GM12878 (cell line): Measurements from ENCODE around the gene WBP1L. TPM values are rescaled to one million over a fixed set of nuclear protein-coding genes. Genes with fewer than 3 reads are reported as not detected.

ENCODE experiments used
- ATAC-seq: fragments of 200-7000 bp; cut with Tn5 transposase; 3 replicates; pipeline ENCODE4 v1.9.1; 2020; ENCODE audit warnings: mild to moderate bottlenecking, moderate library complexity
- BruUV-seq: library from RNA; stranded (reverse); fragments of 400-500 nt; replicated peaks from 2 replicates; lab custom pipeline; 2021; lab: Mats Ljungman, UMichigan
- CTCF ChIA-PET: fragments of 300-600 bp; sonication (Branson Sonifier 250); formaldehyde crosslinking; extraction: SDS; loops from one replicate; lab custom pipeline; 2021; ENCODE audit warnings: inconsistent platforms; lab: Yijun Ruan, JAX
- POLR2A ChIA-PET: fragments of 350-600 bp; formaldehyde crosslinking; extraction: SDS; loops from one replicate; lab custom pipeline; 2021; ENCODE audit warnings: inconsistent platforms; lab: Charles Lee
- RAD21 ChIA-PET: fragments of 300-600 bp; sonication (Branson Sonifier 250); formaldehyde crosslinking; loops from one replicate; lab custom pipeline; 2023; ENCODE audit warnings: antibody characterized with exemption; ENCODE audit not compliant: unreplicated experiment; lab: Charles Lee
- SMC1A ChIA-PET: fragments of 300-600 bp; sonication (Branson Sonifier 250); formaldehyde crosslinking; loops from one replicate; lab custom pipeline; 2023; ENCODE audit not compliant: unreplicated experiment, uncharacterized antibody; lab: Charles Lee
- DNase-seq: peaks from one replicate; pipeline ENCODE4 v3.0.0-alpha.2; 2011; ENCODE audit warnings: low read depth, low spot score
- FAIRE-seq: peaks from 3 replicates; lab custom pipeline; 2011; peaks lifted over from hg19 to GRCh38; lab: Jason Lieb, UNC
- H2AFZ ChIP-seq: 2 replicates; pipeline ENCODE4 v1.6.0; 2011; ENCODE audit warnings: low read depth, low read length, control low read depth; ENCODE audit not compliant: control insufficient read depth
- H3K27ac ChIP-seq: 2 replicates; pipeline ENCODE4 v1.5.1; 2011; ENCODE audit warnings: control low read depth; ENCODE audit not compliant: control insufficient read depth, insufficient read depth
- H3K27me3 ChIP-seq, 2 experiments: replicated peaks in 1 of 2; 2 replicates each; pipeline versions ENCODE4 v1.6.0 to v1.6.1; 2011; ENCODE audit warnings: low read length in 1 of 2; ENCODE audit not compliant: control insufficient read depth in 2 of 2, insufficient read depth in 2 of 2
- H3K36me3 ChIP-seq, 2 experiments: 2 replicates each; pipeline ENCODE4 v1.5.1; 2011; ENCODE audit warnings: low read length in 1 of 2; ENCODE audit not compliant: control insufficient read depth in 2 of 2, insufficient read depth in 2 of 2
- H3K4me1 ChIP-seq: 2 replicates; pipeline ENCODE4 v1.6.1; 2011; ENCODE audit warnings: mild to moderate bottlenecking, low read length, moderate library complexity, mixed read lengths; ENCODE audit not compliant: control insufficient read depth, insufficient read depth
- H3K4me2 ChIP-seq: 2 replicates; pipeline ENCODE4 v1.6.0; 2011; ENCODE audit warnings: control low read depth; ENCODE audit not compliant: control insufficient read depth, insufficient read depth
- H3K4me3 ChIP-seq: fragments of 200-600 bp; sonication (generic); 2 replicates; pipeline ENCODE4 v1.5.1; 2016
- H3K79me2 ChIP-seq: 2 replicates; pipeline ENCODE4 v1.6.0; 2011; ENCODE audit warnings: low read length; ENCODE audit not compliant: control insufficient read depth, insufficient read depth
- H3K9ac ChIP-seq: 2 replicates; pipeline ENCODE4 v1.8.0; 2011; ENCODE audit warnings: low read length, control low read depth, mixed read lengths; ENCODE audit not compliant: control insufficient read depth, insufficient read depth
- H3K9me3 ChIP-seq: replicated peaks from 3 replicates; pipeline ENCODE4 v1.5.1; 2011; ENCODE audit warnings: mild to moderate bottlenecking, low read length; ENCODE audit not compliant: control insufficient read depth, insufficient read depth
- H4K20me1 ChIP-seq: 2 replicates; pipeline ENCODE4 v1.6.0; 2011; ENCODE audit not compliant: control insufficient read depth, insufficient read depth
- ATF7 ChIP-seq: fragments of 450-650 bp; IDR thresholded peaks from 2 replicates; pipeline ENCODE4 v1.6.1; 2016; ENCODE audit warnings: low read depth, mild to moderate bottlenecking
- FOS ChIP-seq: IDR thresholded peaks from 3 replicates; pipeline ENCODE4 v1.6.1; 2011; ENCODE audit warnings: borderline replicate concordance; ENCODE audit not compliant: insufficient read length; ENCODE audit errors: extremely low read depth
- HDAC6 ChIP-seq: fragments of 200-600 bp; sonication (generic); IDR thresholded peaks from one replicate; pipeline ENCODE4 v1.8.0; 2017; ENCODE audit warnings: antibody characterized with exemption; ENCODE audit not compliant: unreplicated experiment
- HDGF ChIP-seq: fragments of 450-650 bp; IDR thresholded peaks from 2 replicates; pipeline ENCODE4 v1.6.1; 2016; ENCODE audit warnings: antibody characterized with exemption
- JUNB ChIP-seq: IDR thresholded peaks from 2 replicates; pipeline ENCODE4 v1.6.1; 2016; ENCODE audit warnings: antibody characterized with exemption, mild to moderate bottlenecking
- STAT1 ChIP-seq: fragments of 450-650 bp; conservative IDR thresholded peaks from 2 replicates; pipeline ENCODE4 v1.6.1; 2014; ENCODE audit warnings: antibody characterized with exemption, mild to moderate bottlenecking
- WGBS: methylation state at CpG from one replicate; pipeline ENCODE4 v1.1.6; 2016; ENCODE audit warnings: low lambda C conversion rate; ENCODE audit not compliant: insufficient replicate concordance, insufficient coverage; ENCODE audit errors: missing lambda C conversion rate; 5-methylcytosine and 5-hydroxymethylcytosine counted together
- in situ Hi-C: fragments of 300-500 bp; cut with MboI; formaldehyde crosslinking; loops from 9 replicates; pipeline ENCODE4 v1.14.3; 2018; ENCODE audit warnings: mixed read lengths
- intact Hi-C: fragments of 100-400 bp; cut with micrococcal nuclease; formaldehyde crosslinking; loops from one replicate; pipeline ENCODE4 v1.14.2; 2022; ENCODE audit not compliant: unreplicated experiment
- polyA plus RNA-seq, 11 experiments: library from polyadenylated mRNA; depleted of rRNA in 4 of 11; unstranded in 6 of 11; stranded (reverse) in 5 of 11; fragments of >200 nt; fragmentation: Nextera tagmentation in 4 of 11; fragmentation: Illumina TruSeq in 1 of 11; extraction: Ambion mirVana in 4 of 11; extraction: Trizol in 1 of 11; gene quantifications; 1 replicate in 1 of 11; 2 replicates in 10 of 11; pipeline versions ENCODE4 v1.2.1 to v1.2.3, GENCODE V29; 2011 to 2016; ENCODE audit warnings: inconsistent platforms in 2 of 11, missing spikeins in 2 of 11, low read depth in 1 of 11
- total RNA-seq, 4 experiments: library from RNA; depleted of rRNA in 3 of 4; stranded (reverse); fragments of >200 nt in 3 of 4; fragmentation: Illumina TruSeq in 1 of 4; extraction: Trizol in 1 of 4; gene quantifications; 2 replicates each; pipeline versions ENCODE4 v1.2.1 to v1.2.3, GENCODE V29; 2013 to 2021
- TF ChIP-seq, protein P1 (sequence below): fragments of 450-650 bp; conservative IDR thresholded peaks from 2 replicates; pipeline ENCODE4 v1.6.1; 2017; ENCODE audit warnings: mild to moderate bottlenecking, moderate library complexity

The WBP1L gene
- total and polyA plus RNA-seq, 10 of the 15 experiments (the other 5 are each of a cell fraction or from before 2014, with no cell fraction given) = 3.7 to 18.8 (median 12.3) TPM

GRCh38 chr10:102824664-102825063, 80.9 kb downstream of the WBP1L start:
- no peaks in the 10 kb centered on the region for H3K9me3 ChIP-seq
- no peaks in the 10 kb centered on the region for H3K79me2 ChIP-seq
- 43% methylated on average over 4 of the region's 4 CpGs for WGBS
- CTCF ChIA-PET = no interaction called here
- H4K20me1 ChIP-seq = no peaks in the 10 kb centered on the region
- no peak overlapping the region for H3K4me2 ChIP-seq
- H3K9ac ChIP-seq = no peak overlapping the region
- H3K4me3 ChIP-seq = no peak overlapping the region
- no peaks in the 10 kb centered on the region for H3K4me1 ChIP-seq
- BruUV-seq = no TSS peak
- no peak for DNase-seq
- ATAC-seq = no peak
- no peak for FAIRE-seq
- no peak overlapping the region for H2AFZ ChIP-seq
- no peak overlapping the region for H3K27ac ChIP-seq
- TF ChIP-seq JUNB (no peak), ATF7 (no peak), HDAC6 (no peak), STAT1 (no peak), FOS (no peak), HDGF (no peak)
- TF ChIP-seq, protein P1, sequence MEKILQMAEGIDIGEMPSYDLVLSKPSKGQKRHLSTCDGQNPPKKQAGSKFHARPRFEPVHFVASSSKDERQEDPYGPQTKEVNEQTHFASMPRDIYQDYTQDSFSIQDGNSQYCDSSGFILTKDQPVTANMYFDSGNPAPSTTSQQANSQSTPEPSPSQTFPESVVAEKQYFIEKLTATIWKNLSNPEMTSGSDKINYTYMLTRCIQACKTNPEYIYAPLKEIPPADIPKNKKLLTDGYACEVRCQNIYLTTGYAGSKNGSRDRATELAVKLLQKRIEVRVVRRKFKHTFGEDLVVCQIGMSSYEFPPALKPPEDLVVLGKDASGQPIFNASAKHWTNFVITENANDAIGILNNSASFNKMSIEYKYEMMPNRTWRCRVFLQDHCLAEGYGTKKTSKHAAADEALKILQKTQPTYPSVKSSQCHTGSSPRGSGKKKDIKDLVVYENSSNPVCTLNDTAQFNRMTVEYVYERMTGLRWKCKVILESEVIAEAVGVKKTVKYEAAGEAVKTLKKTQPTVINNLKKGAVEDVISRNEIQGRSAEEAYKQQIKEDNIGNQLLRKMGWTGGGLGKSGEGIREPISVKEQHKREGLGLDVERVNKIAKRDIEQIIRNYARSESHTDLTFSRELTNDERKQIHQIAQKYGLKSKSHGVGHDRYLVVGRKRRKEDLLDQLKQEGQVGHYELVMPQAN = no peak
- intact Hi-C loops (no loop called here), in situ Hi-C loops (no loop called here)
- SMC1A ChIA-PET = no interaction called here
- RAD21 ChIA-PET = no interaction called here
- H3K36me3 ChIP-seq = no peaks in the 10 kb centered on the region
- POLR2A ChIA-PET = no interaction called here
- no peaks in the 10 kb centered on the region; a peak in 1 of 4 replicates for H3K27me3 ChIP-seq
